NCI-H524 treated with DMSO at 0.1 percent for 48 hours (cell line): Measurements from ENCODE around the gene HRH1.
"Not testable (repeated sequence)": the region's sequence is repeated elsewhere in the genome, so short reads cannot be mapped to it uniquely, and the experiment has no call there.

ENCODE experiments used
- DNase-seq: peaks from one replicate; lab custom pipeline; 2025; lab: John Stamatoyannopoulos, UW

HRH1 gene

GRCh38 chr3:11154036-11154952, at the start of gene HRH1:
Gene HRH1 (plus strand): TSS chr3:11154493. CDS start chr3:11259038, 104,545 bp downstream.
- no peak for DNase-seq

- DNase-seq = not testable (repeated sequence)
These were observed 41.0 kb upstream of the HRH1 start for GRCh38 chr3:11113316-11113715.

- no peak for DNase-seq
These were observed 38.7 kb upstream of the HRH1 start for GRCh38 chr3:11115548-11115947.

GRCh38 chr3:11116336-11117059, 37.8 kb upstream of the HRH1 start:
- DNase-seq = no peak

- no peak for DNase-seq
These were observed 36.7 kb upstream of the HRH1 start for GRCh38 chr3:11117591-11117990.

- no peak for DNase-seq
These were observed 36.1 kb upstream of the HRH1 start for GRCh38 chr3:11118181-11118682.

GRCh38 chr3:11120091-11120805, 34.0 kb upstream of the HRH1 start:
- no peak for DNase-seq

- no peak for DNase-seq
These were observed 27.6 kb upstream of the HRH1 start for GRCh38 chr3:11126653-11127052.

- no peak for DNase-seq
These were observed 25.3 kb upstream of the HRH1 start for GRCh38 chr3:11128682-11129632.

GRCh38 chr3:11130385-11130784, 23.9 kb upstream of the HRH1 start:
- peak; percentile 10 for DNase-seq

GRCh38 chr3:11131371-11131770, 22.9 kb upstream of the HRH1 start:
- no peak for DNase-seq

- DNase-seq = not testable (repeated sequence)
These were observed 22.4 kb upstream of the HRH1 start for GRCh38 chr3:11131886-11132285.

- no peak for DNase-seq
These were observed 21.4 kb upstream of the HRH1 start for GRCh38 chr3:11132861-11133260.

- DNase-seq = no peak
These were observed 19.5 kb upstream of the HRH1 start for GRCh38 chr3:11134794-11135193.

GRCh38 chr3:11136116-11136515, 18.2 kb upstream of the HRH1 start:
- DNase-seq = no peak

GRCh38 chr3:11136830-11137626, 17.3 kb upstream of the HRH1 start:
- DNase-seq = no peak

- no peak for DNase-seq
These were observed 16.7 kb upstream of the HRH1 start for GRCh38 chr3:11137627-11137959.

GRCh38 chr3:11138371-11138770, 15.9 kb upstream of the HRH1 start:
- DNase-seq = no peak

- DNase-seq = no peak
These were observed 14.1 kb upstream of the HRH1 start for GRCh38 chr3:11140030-11140712.

- DNase-seq = no peak
These were observed 13.6 kb upstream of the HRH1 start for GRCh38 chr3:11140713-11141104.
